GM10266 (cell line): ENCODE measurements around the gene NR5A1.

Experiments used
- DNase-seq: peaks from one replicate; pipeline ENCODE4 v3.0.0; 2012; ENCODE audit errors: extremely low spot score
- TF ChIP-seq, protein P1 (sequence below): IDR thresholded peaks from 2 replicates; pipeline ENCODE4 v1.5.1; 2012; ENCODE audit warnings: mild to moderate bottlenecking, low read depth; ENCODE audit not compliant: control insufficient read depth, insufficient read depth; ENCODE audit errors: missing control alignments

The NR5A1 gene

DNA sequence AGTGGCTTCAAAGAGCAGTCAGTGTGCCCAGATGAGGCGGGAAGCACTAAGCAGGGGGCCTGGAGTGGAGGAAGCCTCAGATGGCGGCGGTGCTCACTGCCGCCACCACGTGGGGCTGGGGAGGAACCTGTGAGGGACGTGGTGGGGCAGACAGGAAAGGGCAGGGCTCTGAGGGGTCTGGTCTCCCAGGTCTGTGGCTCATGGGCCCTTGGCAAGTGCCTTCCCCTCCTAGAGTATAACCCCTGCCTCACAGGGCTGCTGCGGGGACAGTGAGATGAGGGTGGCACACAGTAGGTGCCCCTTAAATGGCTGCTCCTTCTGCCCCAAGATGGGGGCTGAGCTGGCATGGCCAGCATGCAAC lies 26.6 kb downstream of the NR5A1 start:
- TF ChIP-seq, protein P1, sequence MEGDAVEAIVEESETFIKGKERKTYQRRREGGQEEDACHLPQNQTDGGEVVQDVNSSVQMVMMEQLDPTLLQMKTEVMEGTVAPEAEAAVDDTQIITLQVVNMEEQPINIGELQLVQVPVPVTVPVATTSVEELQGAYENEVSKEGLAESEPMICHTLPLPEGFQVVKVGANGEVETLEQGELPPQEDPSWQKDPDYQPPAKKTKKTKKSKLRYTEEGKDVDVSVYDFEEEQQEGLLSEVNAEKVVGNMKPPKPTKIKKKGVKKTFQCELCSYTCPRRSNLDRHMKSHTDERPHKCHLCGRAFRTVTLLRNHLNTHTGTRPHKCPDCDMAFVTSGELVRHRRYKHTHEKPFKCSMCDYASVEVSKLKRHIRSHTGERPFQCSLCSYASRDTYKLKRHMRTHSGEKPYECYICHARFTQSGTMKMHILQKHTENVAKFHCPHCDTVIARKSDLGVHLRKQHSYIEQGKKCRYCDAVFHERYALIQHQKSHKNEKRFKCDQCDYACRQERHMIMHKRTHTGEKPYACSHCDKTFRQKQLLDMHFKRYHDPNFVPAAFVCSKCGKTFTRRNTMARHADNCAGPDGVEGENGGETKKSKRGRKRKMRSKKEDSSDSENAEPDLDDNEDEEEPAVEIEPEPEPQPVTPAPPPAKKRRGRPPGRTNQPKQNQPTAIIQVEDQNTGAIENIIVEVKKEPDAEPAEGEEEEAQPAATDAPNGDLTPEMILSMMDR, result peak; percentile 59
- peak; percentile 88 for DNase-seq

DNA sequence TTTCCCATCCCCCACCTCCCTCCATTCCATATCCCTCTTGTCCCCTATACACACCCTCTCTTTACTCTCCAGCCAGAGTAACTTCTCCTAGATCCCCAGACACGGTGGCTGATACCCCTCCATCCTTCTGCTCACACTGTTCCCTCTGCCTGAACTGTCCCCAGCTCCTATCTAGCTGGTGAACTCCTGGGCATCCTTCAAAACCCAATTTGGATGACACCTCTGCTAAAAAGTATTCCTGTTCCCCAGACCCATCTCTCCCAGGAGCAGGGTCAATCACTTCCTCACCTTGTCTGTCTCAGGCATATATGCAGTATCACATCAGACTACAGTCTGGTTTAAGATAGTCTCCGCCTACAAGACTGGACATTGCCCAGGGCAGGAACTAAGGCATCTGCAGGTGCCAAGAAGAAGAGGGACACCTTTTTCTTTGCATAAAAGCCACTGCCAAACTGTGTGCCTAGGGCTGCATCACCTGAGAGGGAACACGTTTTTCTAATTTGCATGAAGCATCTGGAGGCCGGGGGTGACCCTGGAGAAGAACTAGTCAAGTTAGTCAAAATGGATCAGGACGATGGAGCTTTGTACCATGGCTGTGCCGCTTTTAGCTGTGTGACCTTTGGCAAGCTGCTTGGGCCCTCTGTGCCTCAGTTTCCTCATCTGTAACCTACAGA lies 27.1 kb downstream of the NR5A1 start:
- no peak for DNase-seq
- TF ChIP-seq, protein P1, result no peak

DNA sequence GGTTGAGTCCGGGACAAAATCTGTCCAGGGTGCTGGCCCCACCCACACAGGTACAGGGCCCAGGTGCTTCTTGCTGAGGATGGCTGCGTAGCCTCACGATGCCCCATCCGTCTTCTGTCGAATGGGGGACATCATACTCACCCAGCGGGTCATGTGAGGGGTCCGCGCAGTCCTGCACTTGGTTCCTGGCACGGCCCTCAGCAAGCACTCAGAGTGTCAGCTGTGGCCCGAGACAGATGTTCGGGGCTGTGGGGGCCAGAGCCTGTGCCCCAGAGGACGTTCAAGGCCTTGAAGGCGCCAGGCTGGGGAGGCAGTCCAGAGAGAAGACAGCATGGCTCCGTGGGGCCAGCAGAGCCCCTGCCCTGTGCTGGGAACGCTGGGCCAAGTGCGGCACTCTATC lies 27.8 kb downstream of the NR5A1 start:
- DNase-seq, result no peak
- TF ChIP-seq, protein P1, result no peak

DNA sequence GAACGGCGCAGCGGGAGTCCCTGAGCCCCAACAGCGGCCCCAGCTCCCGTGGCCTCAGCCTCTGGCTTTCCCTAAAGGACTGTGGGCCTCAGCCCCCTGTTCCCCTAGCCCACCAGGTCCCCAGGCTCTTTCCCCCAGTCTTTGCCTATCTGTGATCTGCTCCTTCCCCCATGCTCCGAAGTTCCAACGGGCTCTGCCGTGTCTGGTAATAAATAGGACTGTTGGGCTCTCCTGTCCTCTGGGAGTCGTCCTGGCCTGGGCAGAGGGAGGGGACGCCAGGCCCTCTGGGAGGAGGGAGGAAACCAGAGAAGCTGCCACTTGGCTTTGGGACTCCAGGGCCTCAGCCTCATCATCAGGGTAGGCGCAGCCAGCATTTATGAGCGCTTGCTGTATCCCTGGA lies 28.8 kb downstream of the NR5A1 start:
- no peak for DNase-seq
- TF ChIP-seq, protein P1, result no peak

DNA sequence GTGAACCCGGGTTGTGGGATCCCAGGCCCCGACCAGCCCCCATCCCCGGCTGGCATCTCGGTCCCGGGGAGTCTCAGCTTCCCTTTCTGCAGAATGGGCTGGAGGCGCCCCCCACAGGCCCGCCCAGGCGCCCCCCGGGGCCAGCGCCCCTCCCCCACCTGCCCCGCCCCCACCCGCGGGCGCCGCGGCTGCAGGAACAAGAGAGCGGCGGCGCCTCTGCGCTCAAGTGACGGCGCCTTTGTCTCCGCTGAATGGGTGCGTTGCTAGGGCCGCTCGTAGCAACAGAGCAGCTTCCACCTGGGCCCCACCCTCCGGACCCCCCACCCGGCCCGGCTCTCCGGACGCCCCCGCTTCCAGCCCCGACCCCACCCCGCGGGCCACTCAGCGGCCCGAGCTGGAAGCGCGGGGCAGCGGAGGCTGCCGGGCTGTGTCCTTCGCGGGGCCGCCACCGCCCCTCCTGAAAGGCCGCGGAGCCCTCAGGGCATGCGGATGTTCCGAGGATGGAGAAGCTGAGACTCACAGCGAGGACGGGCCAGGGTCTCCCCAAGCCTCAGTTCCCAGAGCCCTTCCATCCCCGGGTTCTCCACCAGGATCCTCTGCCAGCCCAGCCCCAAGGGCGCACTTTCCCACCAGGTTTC lies 29.4 kb downstream of the NR5A1 start:
- DNase-seq, result no peak
- TF ChIP-seq, protein P1, result no peak

DNA sequence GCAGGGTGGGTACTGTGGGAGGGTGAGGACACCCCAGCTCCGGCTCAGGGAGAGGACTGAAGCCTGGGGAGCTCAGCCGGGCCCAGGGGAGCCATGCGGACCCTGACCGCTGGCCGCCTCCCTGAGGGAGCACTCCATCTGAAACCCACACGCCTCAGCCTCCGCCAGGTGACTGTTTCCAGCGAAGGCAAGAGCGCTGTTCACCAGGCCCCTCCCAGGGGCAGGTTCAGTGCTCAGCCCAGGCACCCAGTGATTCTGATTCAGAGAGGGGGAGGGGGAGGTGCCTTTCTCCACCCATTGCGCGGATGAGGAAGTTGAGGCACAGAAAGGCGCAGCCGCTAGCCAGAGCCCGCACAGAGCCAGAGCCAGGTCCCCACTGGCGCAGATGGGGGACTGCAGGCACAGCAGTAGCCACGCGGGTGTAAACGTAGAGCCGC lies 30.0 kb downstream of the NR5A1 start:
- no peak for DNase-seq
- TF ChIP-seq, protein P1, result no peak
